Skeletal muscle satellite cell (primary cell): ENCODE data around the gene MIA2.
A peak's percentile ranks its signal among the peaks of the same experiment; 100 is the strongest.
"Not testable (repeated sequence)": the region's sequence is repeated elsewhere in the genome, so short reads cannot be mapped to it uniquely, and the experiment has no call there.

ENCODE experiments used
- H3K27me3 ChIP-seq: 2 replicates; pipeline ENCODE4 v1.7.0; 2013; ENCODE audit warnings: low read length; ENCODE audit not compliant: control insufficient read depth, insufficient read depth
- H3K36me3 ChIP-seq: 2 replicates; pipeline ENCODE4 v1.7.0; 2013; ENCODE audit warnings: mild to moderate bottlenecking, control low read depth, low read length; ENCODE audit not compliant: insufficient read depth
- H3K4me1 ChIP-seq: 2 replicates; pipeline ENCODE4 v1.7.0; 2013; ENCODE audit warnings: low read length; ENCODE audit not compliant: control insufficient read depth, insufficient read depth
- H3K4me2 ChIP-seq: 2 replicates; pipeline ENCODE4 v1.7.0; 2013; ENCODE audit warnings: mild to moderate bottlenecking, low read length
- H3K4me3 ChIP-seq: 2 replicates; pipeline ENCODE4 v1.7.0; 2013; ENCODE audit warnings: low read length
- H3K9ac ChIP-seq: 2 replicates; pipeline ENCODE4 v1.7.0; 2013; ENCODE audit warnings: mild to moderate bottlenecking, low read depth, low read length, moderate library complexity
- H3K9me3 ChIP-seq: replicated peaks from 2 replicates; pipeline ENCODE4 v1.7.0; 2013; ENCODE audit warnings: mild to moderate bottlenecking, control low read depth, low read length

Gene MIA2

GRCh38 chr14:39217214-39217879 lies 16.4 kb upstream of the MIA2 start:
- H3K36me3 ChIP-seq, result no peaks in the 10 kb centered on the region
- no peaks in the 10 kb centered on the region for H3K9me3 ChIP-seq
- peaks cover 22% of the 10 kb centered on the region for H3K4me1 ChIP-seq
- no peak overlapping the region for H3K9ac ChIP-seq
- no peaks in the 10 kb centered on the region for H3K27me3 ChIP-seq
- H3K4me2 ChIP-seq, result no peak overlapping the region
- H3K4me3 ChIP-seq, result no peak overlapping the region

DNA sequence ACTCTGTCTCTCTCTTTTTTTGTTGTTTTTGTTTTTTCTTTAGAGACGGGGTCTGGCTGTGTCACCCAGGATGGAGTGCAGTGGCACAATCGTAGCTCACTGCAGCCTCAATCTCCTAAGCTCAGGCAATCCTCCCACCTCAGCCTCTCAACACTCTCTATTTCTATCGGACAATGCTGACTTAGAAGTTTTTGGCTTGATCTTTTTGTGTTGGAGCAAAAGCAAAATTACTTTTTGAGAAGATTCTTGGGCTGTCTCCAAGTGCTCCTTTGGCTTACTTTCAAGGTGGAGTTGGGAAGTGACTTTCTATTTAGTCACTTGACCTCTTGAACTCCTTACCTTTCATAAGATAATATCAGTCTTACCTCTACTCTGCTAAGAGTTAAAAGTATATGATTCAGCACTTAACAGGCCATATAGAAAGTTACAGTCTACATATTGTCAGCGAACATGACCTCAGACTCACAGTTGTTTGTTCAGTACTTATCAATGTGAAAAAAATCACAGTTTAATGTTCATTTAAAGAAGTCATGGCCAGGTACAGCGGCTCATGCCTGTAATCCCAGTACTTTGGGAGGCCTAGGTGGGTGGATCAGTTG lies 15.4 kb upstream of the MIA2 start:
- Histone ChIP-seq H3K9ac (no peak overlapping the region), H3K4me2 (peak overlapping the region; percentile 55), H3K36me3 (no peaks in the 10 kb centered on the region), H3K4me1 (peaks cover 21% of the 10 kb centered on the region), H3K9me3 (no peaks in the 10 kb centered on the region), H3K4me3 (no peak overlapping the region), H3K27me3 (no peaks in the 10 kb centered on the region)

DNA sequence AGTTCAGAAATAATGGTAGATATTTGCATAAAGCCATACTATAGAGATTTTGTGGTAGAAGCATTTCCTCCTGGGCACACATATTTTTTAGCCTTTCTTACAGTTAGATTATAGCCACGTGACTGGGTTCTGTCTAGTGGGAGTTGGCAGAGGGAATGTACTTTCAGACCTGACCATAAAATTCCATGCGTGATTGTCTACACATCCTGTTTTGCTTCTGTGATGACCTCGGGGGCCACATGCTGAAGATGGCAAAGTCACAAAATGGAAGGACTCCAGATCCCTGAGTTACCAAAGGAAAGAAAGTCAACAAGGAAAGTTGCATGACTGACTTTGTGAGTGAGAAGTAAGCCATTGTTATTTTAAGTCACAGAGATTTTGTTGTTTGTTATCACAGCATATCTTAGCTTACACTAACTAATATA lies 14.6 kb upstream of the MIA2 start:
- no peak overlapping the region for H3K4me3 ChIP-seq
- no peak overlapping the region for H3K9ac ChIP-seq
- H3K4me2 ChIP-seq, result no peak overlapping the region
- no peaks in the 10 kb centered on the region for H3K9me3 ChIP-seq
- no peaks in the 10 kb centered on the region for H3K36me3 ChIP-seq
- H3K27me3 ChIP-seq, result peaks cover 4% of the 10 kb centered on the region
- H3K4me1 ChIP-seq, result peaks cover 21% of the 10 kb centered on the region

DNA sequence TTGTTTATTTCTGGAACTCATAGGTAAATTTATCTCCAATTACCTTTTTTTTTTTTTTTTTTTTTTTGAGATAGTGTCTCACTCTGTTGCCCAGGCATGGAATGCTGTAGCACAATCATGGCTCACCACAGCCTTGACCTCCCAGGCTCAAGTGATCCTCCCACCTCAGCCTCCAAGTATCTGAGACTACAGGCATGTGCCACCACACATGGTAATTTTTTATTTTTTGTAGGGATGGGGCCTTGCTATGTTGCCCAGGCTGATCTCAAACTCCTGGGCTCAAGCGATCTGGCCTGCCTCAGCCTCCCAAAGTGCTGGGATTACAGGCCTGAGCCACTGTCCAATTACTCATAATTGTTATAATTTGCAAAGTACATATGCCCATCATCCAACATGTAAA lies 13.2 kb upstream of the MIA2 start:
- not testable (repeated sequence) for H3K4me3 ChIP-seq, H3K9ac ChIP-seq, H3K4me2 ChIP-seq, H3K27me3 ChIP-seq, H3K9me3 ChIP-seq, H3K36me3 ChIP-seq
- peaks cover 21% of the 10 kb centered on the region for H3K4me1 ChIP-seq

- H3K4me3 ChIP-seq, result no peak overlapping the region
- H3K9me3 ChIP-seq, result no peaks in the 10 kb centered on the region
- H3K4me1 ChIP-seq, result peaks cover 2% of the 10 kb centered on the region
- H3K9ac ChIP-seq, result no peak overlapping the region
- no peak overlapping the region for H3K4me2 ChIP-seq
- H3K36me3 ChIP-seq, result no peaks in the 10 kb centered on the region
- H3K27me3 ChIP-seq, result peaks cover 4% of the 10 kb centered on the region
Observed at GRCh38 chr14:39228044-39228443, 5.7 kb upstream of the MIA2 start.

DNA sequence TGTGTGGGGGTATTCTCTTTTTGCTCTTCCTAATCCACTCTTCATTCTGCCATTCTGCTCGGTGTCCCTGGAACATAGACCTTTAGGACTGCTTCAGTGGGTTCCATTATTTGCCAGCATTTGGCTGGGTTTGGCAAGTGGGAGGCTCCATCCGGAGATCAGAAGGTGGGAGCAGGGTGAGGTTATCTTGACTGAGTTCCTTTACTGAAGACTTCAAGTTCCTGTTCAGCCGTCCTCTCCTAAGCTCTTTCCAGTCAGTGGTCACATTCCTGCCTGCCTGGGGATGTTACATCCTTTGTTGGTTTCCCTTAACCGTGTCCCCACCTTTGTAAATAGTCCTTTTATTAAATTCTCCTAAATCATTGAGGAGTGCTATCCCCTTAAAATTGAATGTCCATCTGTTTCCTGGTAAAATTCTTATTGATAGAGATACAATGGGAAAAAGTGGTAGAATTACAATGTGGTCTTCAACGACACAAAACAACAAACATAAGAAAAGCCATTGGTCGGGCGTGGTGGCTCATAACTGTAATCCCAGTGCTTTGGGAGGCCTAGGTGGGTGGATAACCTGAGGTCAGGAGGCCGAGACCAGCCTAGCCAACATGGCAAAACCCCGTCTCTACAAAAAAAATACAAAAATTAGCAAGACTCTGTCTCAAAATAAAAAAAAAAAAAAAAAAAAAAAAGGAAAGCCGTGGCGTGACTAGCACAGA lies 5.0 kb upstream of the MIA2 start:
- Histone ChIP-seq H3K27me3 (peaks cover 4% of the 10 kb centered on the region), H3K4me2 (no peak overlapping the region), H3K9ac (no peak overlapping the region), H3K9me3 (no peaks in the 10 kb centered on the region), H3K4me3 (no peak overlapping the region), H3K36me3 (no peaks in the 10 kb centered on the region), H3K4me1 (peaks cover 5% of the 10 kb centered on the region)

- H3K9ac ChIP-seq, result no peak overlapping the region
- peaks cover 8% of the 10 kb centered on the region for H3K4me1 ChIP-seq
- no peaks in the 10 kb centered on the region for H3K9me3 ChIP-seq
- H3K4me3 ChIP-seq, result no peak overlapping the region
- H3K36me3 ChIP-seq, result no peaks in the 10 kb centered on the region
- no peak overlapping the region for H3K4me2 ChIP-seq
- no peaks in the 10 kb centered on the region for H3K27me3 ChIP-seq
Observed at GRCh38 chr14:39229222-39229543, 4.5 kb upstream of the MIA2 start.

DNA sequence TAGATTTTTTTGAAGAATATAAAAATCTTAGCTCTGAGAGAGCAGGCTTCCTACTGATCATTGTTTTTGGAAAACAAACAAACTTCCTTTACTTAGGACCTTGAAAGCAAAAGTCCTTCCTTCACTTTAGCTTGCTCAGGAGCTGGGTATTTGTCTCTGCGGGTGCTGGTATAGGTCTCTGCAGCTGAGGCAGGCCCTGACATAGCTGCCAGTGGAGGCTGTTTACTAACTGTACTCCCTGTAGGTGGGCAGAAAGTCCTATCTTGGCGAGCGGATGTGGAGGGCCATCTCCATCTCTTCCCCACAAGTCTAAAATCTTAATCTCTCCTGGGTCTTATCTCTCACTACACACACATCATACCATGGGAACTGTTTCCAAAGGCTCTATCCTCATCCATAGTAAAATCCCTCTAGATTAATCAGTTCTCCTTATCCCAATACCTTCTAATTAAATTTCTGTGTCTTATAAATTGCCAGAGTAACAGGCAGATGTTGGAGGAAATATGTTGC lies 4.1 kb upstream of the MIA2 start:
- H3K4me2 ChIP-seq, result no peak overlapping the region
- H3K9me3 ChIP-seq, result no peaks in the 10 kb centered on the region
- H3K27me3 ChIP-seq, result no peaks in the 10 kb centered on the region
- H3K4me1 ChIP-seq, result peaks cover 8% of the 10 kb centered on the region
- H3K4me3 ChIP-seq, result no peak overlapping the region
- no peaks in the 10 kb centered on the region for H3K36me3 ChIP-seq
- H3K9ac ChIP-seq, result no peak overlapping the region

GRCh38 chr14:39230416-39231035 lies 3.2 kb upstream of the MIA2 start:
- Histone ChIP-seq H3K4me3 (no peak overlapping the region), H3K4me1 (peaks cover 8% of the 10 kb centered on the region), H3K27me3 (no peaks in the 10 kb centered on the region), H3K9ac (no peak overlapping the region), H3K4me2 (no peak overlapping the region), H3K36me3 (no peaks in the 10 kb centered on the region), H3K9me3 (no peaks in the 10 kb centered on the region)

DNA sequence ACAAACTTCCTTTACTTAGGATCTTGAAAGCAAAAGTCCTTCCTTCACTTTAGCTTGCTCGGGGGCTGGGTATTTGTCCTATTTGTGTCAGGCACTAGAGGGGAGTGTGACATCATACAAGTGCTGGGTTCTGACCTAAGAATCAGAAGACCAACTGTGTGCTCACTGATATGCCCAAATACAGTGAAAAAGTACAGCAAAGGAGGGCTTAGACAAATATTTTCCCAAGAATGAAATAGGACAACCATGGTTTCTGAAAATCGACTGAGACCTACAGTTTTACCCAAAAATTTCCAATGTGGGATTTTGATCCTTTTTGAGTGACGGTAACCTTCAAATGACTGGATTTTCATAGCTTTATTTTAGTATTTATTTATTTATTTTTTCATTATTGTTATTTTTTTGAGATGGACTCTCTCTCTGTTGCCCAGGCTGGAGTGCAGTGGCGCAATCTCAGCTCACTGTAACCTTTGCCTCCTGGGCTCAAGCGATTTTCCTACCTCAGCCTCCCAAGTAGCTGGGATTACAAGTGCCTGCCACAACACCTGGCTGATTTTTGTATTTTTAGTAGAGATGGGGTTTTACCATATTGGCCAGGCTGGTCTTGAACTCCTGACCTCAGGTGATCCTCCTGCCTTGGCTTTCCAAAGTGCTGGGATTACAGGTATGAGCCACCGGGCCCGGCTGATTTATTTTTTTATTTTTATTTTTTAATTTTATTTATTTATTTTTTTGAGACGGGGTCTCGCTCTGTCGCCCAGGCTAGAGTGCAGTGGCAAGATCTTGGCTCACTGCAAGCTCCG lies 1.8 kb upstream of the MIA2 start:
- H3K4me2 ChIP-seq, H3K9me3 ChIP-seq, H3K4me3 ChIP-seq, H3K4me1 ChIP-seq, H3K36me3 ChIP-seq, H3K9ac ChIP-seq, H3K27me3 ChIP-seq: not testable (repeated sequence)
